ENCODE data around the gene DGKB. TPM values are rescaled to one million over a fixed set of nuclear protein-coding genes. Genes with fewer than 3 reads are reported as not detected.

Gene DGKB
- total RNA-seq, 1 experiment from 2014 or later = not detected

DNA sequence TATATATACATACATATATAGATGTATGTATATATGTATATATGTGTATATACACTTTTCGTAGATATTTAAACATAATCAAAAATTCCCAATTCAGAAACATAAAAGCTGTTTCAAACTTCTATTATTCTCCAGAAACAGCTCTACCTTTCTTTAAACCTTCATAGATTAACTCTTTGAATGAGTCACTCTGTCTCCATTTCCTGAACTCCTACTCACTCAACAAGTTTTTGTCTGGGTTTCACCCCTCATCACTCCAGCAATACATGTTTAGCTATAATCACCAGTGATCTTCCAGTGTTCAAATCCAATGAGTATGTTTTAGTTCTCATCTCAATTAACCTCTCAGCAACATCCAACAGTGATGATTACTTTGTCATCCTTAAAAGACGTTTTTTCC, 9.6 kb downstream of the DGKB start:
- no peaks in the 10 kb centered on the region for H3K36me3 ChIP-seq (ENCODE audit: insufficient read depth, low read length, poor library complexity, severe bottlenecking)
- POLR2A ChIA-PET (ENCODE audit: low non-redundant PET) = no interaction called here
- intact Hi-C loops (cut with micrococcal nuclease; ENCODE audit: unreplicated experiment) = no loop called here
- H3K27ac ChIP-seq (ENCODE audit: low read depth, low read length, poor library complexity, severe bottlenecking) = no peak overlapping the region
- no TSS peak for BruUV-seq (replicated peaks)
- no peak overlapping the region for H3K4me3 ChIP-seq (ENCODE audit: low read depth, low read length, poor library complexity, severe bottlenecking)
- peak; percentile 20 for DNase-seq (ENCODE audit: low spot score)
- H3K27me3 ChIP-seq (replicated peaks; ENCODE audit: insufficient read depth, low read depth, low read length, poor library complexity) = no peaks in the 10 kb centered on the region
- no peaks in the 10 kb centered on the region for H3K9me3 ChIP-seq (ENCODE audit: low read depth, low read length, poor library complexity, severe bottlenecking)
- CTCF ChIA-PET = no interaction called here
- TF ChIP-seq, protein P1, sequence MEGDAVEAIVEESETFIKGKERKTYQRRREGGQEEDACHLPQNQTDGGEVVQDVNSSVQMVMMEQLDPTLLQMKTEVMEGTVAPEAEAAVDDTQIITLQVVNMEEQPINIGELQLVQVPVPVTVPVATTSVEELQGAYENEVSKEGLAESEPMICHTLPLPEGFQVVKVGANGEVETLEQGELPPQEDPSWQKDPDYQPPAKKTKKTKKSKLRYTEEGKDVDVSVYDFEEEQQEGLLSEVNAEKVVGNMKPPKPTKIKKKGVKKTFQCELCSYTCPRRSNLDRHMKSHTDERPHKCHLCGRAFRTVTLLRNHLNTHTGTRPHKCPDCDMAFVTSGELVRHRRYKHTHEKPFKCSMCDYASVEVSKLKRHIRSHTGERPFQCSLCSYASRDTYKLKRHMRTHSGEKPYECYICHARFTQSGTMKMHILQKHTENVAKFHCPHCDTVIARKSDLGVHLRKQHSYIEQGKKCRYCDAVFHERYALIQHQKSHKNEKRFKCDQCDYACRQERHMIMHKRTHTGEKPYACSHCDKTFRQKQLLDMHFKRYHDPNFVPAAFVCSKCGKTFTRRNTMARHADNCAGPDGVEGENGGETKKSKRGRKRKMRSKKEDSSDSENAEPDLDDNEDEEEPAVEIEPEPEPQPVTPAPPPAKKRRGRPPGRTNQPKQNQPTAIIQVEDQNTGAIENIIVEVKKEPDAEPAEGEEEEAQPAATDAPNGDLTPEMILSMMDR (conservative IDR thresholded peaks at IDR 0.05; ENCODE audit: low read depth, low read length) = no peak
- no peak for TF ChIP-seq EZH2 (IDR thresholded peaks at IDR 0.05; ENCODE audit: borderline replicate concordance, low read depth, low read length, poor library complexity, severe bottlenecking)
- H3K4me1 ChIP-seq (ENCODE audit: insufficient read depth, low read length, poor library complexity, severe bottlenecking) = no peaks in the 10 kb centered on the region

- ChIA-PET POLR2A (ENCODE audit: low non-redundant PET) (no interaction called here), CTCF (no interaction called here)
- DNase-seq (ENCODE audit: low spot score) = no peak
- Histone ChIP-seq H3K36me3 (ENCODE audit: insufficient read depth, low read length, poor library complexity, severe bottlenecking) (no peaks in the 10 kb centered on the region), H3K4me1 (ENCODE audit: insufficient read depth, low read length, poor library complexity, severe bottlenecking) (no peaks in the 10 kb centered on the region), H3K9me3 (ENCODE audit: low read depth, low read length, poor library complexity, severe bottlenecking) (no peaks in the 10 kb centered on the region), H3K27me3 (replicated peaks; ENCODE audit: insufficient read depth, low read depth, low read length, poor library complexity) (no peaks in the 10 kb centered on the region), H3K27ac (ENCODE audit: low read depth, low read length, poor library complexity, severe bottlenecking) (no peak overlapping the region), H3K4me3 (ENCODE audit: low read depth, low read length, poor library complexity, severe bottlenecking) (no peak overlapping the region)
- intact Hi-C loops (cut with micrococcal nuclease; ENCODE audit: unreplicated experiment) = no loop called here
- TF ChIP-seq, protein P1 (conservative IDR thresholded peaks at IDR 0.05; ENCODE audit: low read depth, low read length) = no peak
- no peak for TF ChIP-seq EZH2 (IDR thresholded peaks at IDR 0.05; ENCODE audit: borderline replicate concordance, low read depth, low read length, poor library complexity, severe bottlenecking)
- no TSS peak for BruUV-seq (replicated peaks)
Observed at GRCh38 chr7:14891289-14891688, 11.3 kb downstream of the DGKB start.

GRCh38 chr7:14888962-14889361, 13.6 kb downstream of the DGKB start:
- H3K9me3 ChIP-seq (ENCODE audit: low read depth, low read length, poor library complexity, severe bottlenecking) = no peaks in the 10 kb centered on the region
- H3K36me3 ChIP-seq (ENCODE audit: insufficient read depth, low read length, poor library complexity, severe bottlenecking) = no peaks in the 10 kb centered on the region
- no TSS peak for BruUV-seq (replicated peaks)
- H3K4me1 ChIP-seq (ENCODE audit: insufficient read depth, low read length, poor library complexity, severe bottlenecking) = no peaks in the 10 kb centered on the region
- DNase-seq (ENCODE audit: low spot score) = no peak
- intact Hi-C loops (cut with micrococcal nuclease; ENCODE audit: unreplicated experiment) = no loop called here
- TF ChIP-seq, protein P1 (conservative IDR thresholded peaks at IDR 0.05; ENCODE audit: low read depth, low read length) = no peak
- no peak for TF ChIP-seq EZH2 (IDR thresholded peaks at IDR 0.05; ENCODE audit: borderline replicate concordance, low read depth, low read length, poor library complexity, severe bottlenecking)
- CTCF ChIA-PET = no interaction called here
- POLR2A ChIA-PET (ENCODE audit: low non-redundant PET) = interaction anchor here (0.6 kb wide), 1 partner anchor 1379 kb away, joined by 4 read pairs; no protein-coding TSS in a partner anchor
- no peaks in the 10 kb centered on the region for H3K27me3 ChIP-seq (replicated peaks; ENCODE audit: insufficient read depth, low read depth, low read length, poor library complexity)
- no peak overlapping the region for H3K4me3 ChIP-seq (ENCODE audit: low read depth, low read length, poor library complexity, severe bottlenecking)
- H3K27ac ChIP-seq (ENCODE audit: low read depth, low read length, poor library complexity, severe bottlenecking) = no peak overlapping the region
